Activated T-cell treated with anti-CD3 and anti-CD28 coated beads for 48 hours (primary cell): ENCODE measurements around the gene CFAP65.

ENCODE experiments used
- DNase-seq: peaks from one replicate; pipeline ENCODE4 v3.0.0-alpha.2; 2020; ENCODE audit warnings: low read depth

Gene CFAP65

GRCh38 chr2:219016721-219017120, 24.6 kb downstream of the CFAP65 start:
- no peak for DNase-seq

GRCh38 chr2:219010873-219011272, 30.4 kb downstream of the CFAP65 start:
- DNase-seq = no peak

DNA sequence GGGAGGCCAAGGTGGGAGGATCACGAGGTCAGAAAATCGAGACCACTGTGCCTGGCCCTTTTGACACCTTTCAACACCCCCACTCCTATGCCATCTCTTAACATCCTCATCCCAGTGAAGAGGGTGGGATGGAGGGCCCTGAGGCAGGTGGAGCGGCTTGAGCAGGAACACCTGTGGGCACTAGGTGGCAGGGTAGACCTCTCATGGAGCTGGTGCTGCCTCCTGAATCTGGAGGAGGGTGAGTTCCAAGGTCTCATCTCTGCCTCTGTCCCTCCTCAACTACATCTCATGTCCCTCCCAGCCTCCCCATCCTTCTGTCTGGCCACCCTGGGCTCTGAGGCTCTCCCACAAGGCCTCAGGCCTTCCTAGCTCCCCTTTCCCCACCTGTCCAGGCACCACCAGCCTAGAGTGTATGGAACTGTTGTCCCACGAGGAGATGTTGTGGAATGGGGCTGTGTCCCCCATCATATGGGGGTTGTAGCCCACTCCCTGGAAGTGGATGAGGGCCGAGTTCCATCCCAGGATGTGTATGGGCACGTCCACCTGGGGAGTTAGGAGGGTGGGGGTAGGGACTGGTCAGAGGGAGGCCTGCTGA, 31.1 kb downstream of the CFAP65 start:
- no peak for DNase-seq

- DNase-seq = no peak
Measured at GRCh38 chr2:219009294-219009693, 32.0 kb downstream of the CFAP65 start.

DNA sequence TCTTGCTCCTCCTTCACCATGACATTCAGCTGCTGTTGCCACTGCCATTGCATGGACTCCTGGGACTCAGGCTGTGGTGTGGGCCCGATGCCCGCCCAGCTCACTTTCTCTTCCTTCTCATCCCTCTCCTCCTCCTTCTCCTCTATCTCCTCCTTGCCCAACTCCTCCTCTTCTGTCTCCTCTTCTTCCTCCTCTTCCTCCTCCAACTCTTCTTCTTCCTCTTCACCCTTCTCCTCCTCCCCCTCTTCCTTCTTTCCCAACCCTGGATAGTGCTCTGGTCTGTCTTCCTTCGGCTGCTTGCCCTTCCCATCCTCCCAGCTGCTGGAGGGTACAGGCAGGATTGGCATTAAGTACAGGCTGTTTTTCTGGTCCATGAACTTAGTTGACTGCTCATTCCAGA, 37.3 kb downstream of the CFAP65 start:
- no peak for DNase-seq

DNA sequence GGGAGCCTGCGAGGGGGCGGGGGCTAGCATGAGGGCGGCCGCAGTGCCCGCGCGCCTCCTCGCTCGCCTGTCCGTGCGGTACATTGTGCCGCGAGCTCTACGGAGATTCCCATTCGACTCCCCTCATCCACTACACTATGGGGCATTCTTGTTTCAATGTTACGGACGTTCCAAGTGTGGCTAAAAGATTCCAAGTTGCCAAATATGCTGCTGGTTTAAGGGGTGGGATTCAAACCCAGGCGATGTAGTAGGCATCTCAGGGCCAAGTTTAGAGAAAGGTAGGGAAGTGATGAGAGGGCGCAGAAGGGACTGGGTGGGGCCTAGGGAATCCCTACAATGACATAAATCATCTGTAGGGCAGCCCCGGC, 38.1 kb downstream of the CFAP65 start:
- no peak for DNase-seq

GRCh38 chr2:219002395-219003266, 38.7 kb downstream of the CFAP65 start:
- peak; percentile 58 for DNase-seq

- no peak for DNase-seq
Measured at GRCh38 chr2:219001577-219002394, 39.5 kb downstream of the CFAP65 start.

- DNase-seq = no peak
Measured at GRCh38 chr2:219001100-219001576, 40.2 kb downstream of the CFAP65 start.

GRCh38 chr2:219000569-219000960, 40.8 kb downstream of the CFAP65 start:
- no peak for DNase-seq

DNA sequence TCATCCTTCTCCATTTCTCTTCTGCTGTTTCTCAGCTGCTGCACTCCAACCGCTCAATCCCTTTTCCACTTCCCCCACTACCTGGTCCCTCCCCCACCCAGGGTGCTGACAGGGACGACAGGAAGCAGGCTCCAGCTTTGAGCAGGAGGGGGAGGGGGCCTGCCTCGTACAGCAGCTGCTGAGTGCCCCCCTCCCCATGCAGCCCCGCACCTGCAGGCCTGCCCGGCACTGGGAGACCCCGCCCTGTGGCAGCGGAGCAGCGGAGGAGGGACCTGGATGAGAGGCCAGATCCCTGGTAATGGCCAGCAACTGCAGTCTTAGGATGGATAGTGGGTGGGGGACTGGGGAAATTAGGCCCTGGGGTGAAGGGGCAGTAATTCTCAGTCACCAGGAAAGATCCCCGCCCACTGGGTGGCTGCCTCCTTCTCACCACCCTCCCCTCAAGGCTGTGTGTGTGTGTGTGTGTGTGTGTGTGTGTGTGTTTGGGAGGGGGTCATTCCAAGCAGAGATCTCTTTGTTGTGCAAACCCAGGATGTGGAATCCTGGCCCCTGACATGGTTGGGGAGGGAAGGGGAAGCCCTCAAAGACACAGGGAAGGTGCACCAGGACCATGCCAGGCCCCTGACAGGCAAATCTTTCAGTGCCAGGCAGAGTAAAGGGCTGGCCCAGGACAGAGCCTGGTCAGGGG, 41.3 kb downstream of the CFAP65 start:
- no peak for DNase-seq

GRCh38 chr2:218999021-218999880, 42.1 kb downstream of the CFAP65 start:
- DNase-seq = no peak

GRCh38 chr2:218998414-218999002, 42.8 kb downstream of the CFAP65 start:
- DNase-seq = no peak

DNA sequence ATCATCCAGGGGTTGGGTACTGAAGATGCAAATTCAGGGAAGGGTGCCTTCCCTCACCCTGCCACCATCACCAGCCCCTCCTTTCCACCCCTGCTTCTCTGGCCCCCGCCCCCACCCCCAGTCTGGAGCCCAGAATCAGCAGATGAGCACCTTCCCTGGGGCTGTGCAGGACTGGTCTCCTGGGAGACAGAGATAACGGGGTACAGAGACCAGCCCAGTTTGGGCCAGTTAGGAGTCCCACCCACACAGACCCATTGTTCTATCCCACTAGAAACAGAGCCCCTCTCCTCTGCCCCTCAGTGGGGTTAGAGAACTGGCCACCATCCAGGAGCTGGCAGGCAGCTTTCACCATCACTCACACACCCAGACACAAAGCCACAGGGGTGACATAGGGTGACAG, 43.6 kb downstream of the CFAP65 start:
- no peak for DNase-seq

DNA sequence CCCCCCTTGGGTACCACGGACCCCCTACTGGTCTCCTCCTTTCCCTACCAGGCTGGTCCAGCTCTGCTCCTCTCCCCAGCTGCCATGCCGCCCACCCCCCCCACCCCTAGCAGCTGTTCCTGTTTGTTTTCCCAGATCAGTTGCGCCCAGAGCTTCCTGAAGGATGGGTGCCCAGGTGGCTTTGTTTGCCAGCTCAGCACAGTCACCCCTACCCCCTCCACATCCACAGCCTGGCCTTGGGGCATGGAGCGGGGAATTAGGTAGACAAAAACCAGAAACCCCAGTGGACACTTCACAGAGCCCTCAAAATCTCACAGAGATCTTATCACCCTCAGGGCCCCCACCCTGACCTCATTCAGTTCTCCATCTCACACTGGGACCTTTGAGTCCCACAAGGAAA, 44.4 kb downstream of the CFAP65 start:
- DNase-seq = no peak

GRCh38 chr2:218995972-218996711, 45.2 kb downstream of the CFAP65 start:
- peak; percentile 82 for DNase-seq

DNA sequence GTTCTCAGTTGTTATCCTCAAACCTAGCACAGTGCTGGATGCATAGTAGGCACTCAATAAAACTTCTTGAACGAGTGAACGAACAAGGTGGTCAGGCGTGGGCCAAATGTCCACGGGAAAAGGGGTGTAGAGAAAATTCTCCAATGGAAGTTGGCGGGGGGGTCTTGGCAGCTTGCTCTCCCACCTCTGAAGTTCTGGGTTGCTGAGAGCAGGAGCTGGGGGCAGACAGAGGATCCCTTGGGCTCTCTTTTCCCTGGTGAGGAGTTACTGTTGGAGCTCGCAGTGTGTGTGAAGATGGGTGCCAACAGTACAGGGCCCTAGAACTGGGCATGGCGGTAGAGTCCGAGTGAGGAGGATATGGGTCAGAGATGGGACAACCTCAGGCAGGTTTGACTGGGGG, 45.8 kb downstream of the CFAP65 start:
- DNase-seq = no peak

GRCh38 chr2:218993345-218994315, 47.7 kb downstream of the CFAP65 start, which contains the start of gene CRYBA2:
TSS of gene CRYBA2 (minus strand) at chr2:218993422. CDS start at chr2:218993176, 246 bp downstream.
- DNase-seq = no peak
